Esophagus muscularis mucosa (tissue), 4 donors: ENCODE results near the gene TTC34. TPM values are rescaled to one million over a fixed set of nuclear protein-coding genes. Genes with fewer than 3 reads are reported as not detected.

Source experiments
- DNase-seq: peaks from one replicate; pipeline ENCODE4 v3.0.0-alpha.2; 2017; ENCODE audit errors: extremely low spot score
- H3K27ac ChIP-seq, 4 donors: fragments of 200-600 bp; sonication (generic); replicated peaks in 1 of 4; 1 replicate in 3 of 4; 2 replicates in 1 of 4; pipeline ENCODE4 v1.5.1; 2016 to 2019; ENCODE audit warnings: mild to moderate bottlenecking in 1 of 4
- H3K27me3 ChIP-seq, 4 donors: fragments of 200-600 bp; sonication (generic); one replicate each; pipeline versions ENCODE4 v1.5.1 to v1.6.0; 2016 to 2019
- H3K36me3 ChIP-seq, 4 donors: fragments of 200-600 bp; sonication (generic); one replicate each; pipeline ENCODE4 v1.5.1; 2016 to 2019
- H3K4me1 ChIP-seq, 4 donors: fragments of 200-600 bp; sonication (generic); one replicate each; pipeline ENCODE4 v1.5.1; 2016 to 2019
- H3K4me3 ChIP-seq, 4 donors: fragments of 200-600 bp; sonication (generic); 1 replicate in 2 of 4; 2 replicates in 2 of 4; pipeline ENCODE4 v1.5.1; 2016 to 2019; ENCODE audit warnings: mild to moderate bottlenecking in 4 of 4, moderate library complexity in 1 of 4
- H3K9me3 ChIP-seq, 4 donors: fragments of 200-600 bp; sonication (generic); 1 replicate in 3 of 4; 2 replicates in 1 of 4; pipeline ENCODE4 v1.5.1; 2016 to 2019
- CTCF ChIP-seq, 3 experiments: fragments of 200-600 bp in 2 of 3; fragments of 450-650 bp in 1 of 3; sonication (generic) in 2 of 3; IDR thresholded peaks; one replicate each; pipeline ENCODE4 v1.5.1; 2017 to 2019; ENCODE audit warnings: antibody characterized with exemption in 3 of 3, mild to moderate bottlenecking in 2 of 3, moderate library complexity in 1 of 3
- EP300 ChIP-seq: sonication (generic); formaldehyde crosslinking; IDR thresholded peaks from one replicate; pipeline ENCODE4 v1.6.1; 2017; ENCODE audit warnings: antibody characterized with exemption
- POLR2A ChIP-seq: fragments of 450-650 bp; IDR thresholded peaks from one replicate; pipeline ENCODE4 v1.6.1; 2017; ENCODE audit warnings: antibody characterized with exemption, moderate library complexity, mild to moderate bottlenecking, low read depth
- POLR2AphosphoS5 ChIP-seq, 2 donors: sonication (generic); formaldehyde crosslinking; IDR thresholded peaks; one replicate each; pipeline ENCODE4 v1.6.1; 2017; ENCODE audit warnings: antibody characterized with exemption in 2 of 2
- WGBS: methylation state at CpG from one replicate; pipeline ENCODE4 v1.1.5; 2018; 5-methylcytosine and 5-hydroxymethylcytosine counted together
- intact Hi-C: fragments of 100-400 bp; cut with DNase I; formaldehyde crosslinking; loops from one replicate; pipeline ENCODE4 v1.15.1; 2023
- total RNA-seq, 4 donors: library from RNA; depleted of rRNA; stranded (reverse); fragments of >200 nt; gene quantifications; one replicate each; pipeline versions ENCODE4 v1.1.0 to v1.2.1, GENCODE V29; 2016

The TTC34 gene
- total RNA-seq, 4 donors from 2014 or later = under 0.01 to 0.46 (median 0.10) TPM

- peaks cover 0 to 68% (median 0%) of the 10 kb centered on the region in 4 donors for H3K27me3 ChIP-seq
- TF ChIP-seq POLR2A (no peak), CTCF (IDR thresholded peaks at IDR 0.05) (no peak), POLR2AphosphoS5 (IDR thresholded peaks at IDR 0.05) (no peak), EP300 (no peak)
- 77% methylated on average over 18 of the region's 20 CpGs for WGBS
- H3K36me3 ChIP-seq = no peaks in the 10 kb centered on the region
- no peak for DNase-seq
- no peak overlapping the region for H3K27ac ChIP-seq
- H3K9me3 ChIP-seq = no peaks in the 10 kb centered on the region
- no peaks in the 10 kb centered on the region for H3K4me1 ChIP-seq
- intact Hi-C loops = no loop called here
- no peak overlapping the region for H3K4me3 ChIP-seq
Observed at GRCh38 chr1:2836333-2836970, 35.0 kb upstream of the TTC34 start.

GRCh38 chr1:2835650-2836159 lies 34.2 kb upstream of the TTC34 start:
- TF ChIP-seq POLR2AphosphoS5 (IDR thresholded peaks at IDR 0.05) = no peak
- TF ChIP-seq POLR2A = no peak
- TF ChIP-seq EP300 = no peak
- TF ChIP-seq CTCF (IDR thresholded peaks at IDR 0.05) = no peak
- no peaks in the 10 kb centered on the region for H3K36me3 ChIP-seq
- no peak overlapping the region for H3K27ac ChIP-seq
- 76% methylated on average over 10 of the region's 10 CpGs for WGBS
- peaks cover 0 to 75% (median 0%) of the 10 kb centered on the region in 4 donors for H3K27me3 ChIP-seq
- no peak overlapping the region for H3K4me3 ChIP-seq
- no peaks in the 10 kb centered on the region for H3K4me1 ChIP-seq
- no peaks in the 10 kb centered on the region for H3K9me3 ChIP-seq
- intact Hi-C loops = no loop called here
- no peak for DNase-seq

GRCh38 chr1:2834741-2835564 lies 33.5 kb upstream of the TTC34 start:
- no peak for DNase-seq
- Histone ChIP-seq H3K27me3 (peaks cover 0 to 73% (median 0%) of the 10 kb centered on the region in 4 donors), H3K36me3 (no peaks in the 10 kb centered on the region), H3K27ac (no peak overlapping the region), H3K4me1 (no peaks in the 10 kb centered on the region), H3K9me3 (no peaks in the 10 kb centered on the region), H3K4me3 (no peak overlapping the region)
- intact Hi-C loops = no loop called here
- WGBS = 70% methylated on average over 20 of the region's 27 CpGs
- TF ChIP-seq POLR2A = no peak
- no peak for TF ChIP-seq CTCF (IDR thresholded peaks at IDR 0.05)
- no peak for TF ChIP-seq POLR2AphosphoS5 (IDR thresholded peaks at IDR 0.05)
- no peak for TF ChIP-seq EP300

- no peak for DNase-seq
- 41% methylated on average over 15 of the region's 15 CpGs for WGBS
- intact Hi-C loops = no loop called here
- Histone ChIP-seq H3K4me3 (no peak overlapping the region), H3K4me1 (no peaks in the 10 kb centered on the region), H3K9me3 (no peaks in the 10 kb centered on the region), H3K27ac (no peak overlapping the region), H3K36me3 (no peaks in the 10 kb centered on the region), H3K27me3 (peaks cover 0 to 66% (median 0%) of the 10 kb centered on the region in 4 donors)
- TF ChIP-seq CTCF (IDR thresholded peaks at IDR 0.05) (no peak), POLR2AphosphoS5 (IDR thresholded peaks at IDR 0.05) (no peak), POLR2A (no peak), EP300 (no peak)
Observed at GRCh38 chr1:2834146-2834475, 32.6 kb upstream of the TTC34 start.
